ENCODE data around the gene SYT1. TPM values are rescaled to one million over a fixed set of nuclear protein-coding genes. Genes with fewer than 3 reads are reported as not detected.

The SYT1 gene
- total and polyA plus RNA-seq, 2 of the 4 experiments (the other 2 are of a cell fraction): 2.8 to 3.0 TPM

- TF ChIP-seq FOS (IDR thresholded peaks at IDR 0.05; ENCODE audit: low read depth, low read length) (no peak), RAD21 (IDR thresholded peaks at IDR 0.05; ENCODE audit: low read length) (no peak), SMC3 (IDR thresholded peaks at IDR 0.05; ENCODE audit: low read depth, low read length) (no peak), CEBPB (IDR thresholded peaks at IDR 0.05; ENCODE audit: low read depth, low read length) (no peak), POLR2A (IDR thresholded peaks at IDR 0.05; ENCODE audit: low read depth, low read length) (no peak), MAFK (IDR thresholded peaks at IDR 0.05; ENCODE audit: low read depth, low read length) (no peak), RFX5 (IDR thresholded peaks at IDR 0.05; ENCODE audit: low read depth, low read length) (no peak), MXI1 (IDR thresholded peaks at IDR 0.05; ENCODE audit: borderline replicate concordance, low read depth, low read length) (no peak), NFE2L2 (IDR thresholded peaks at IDR 0.05; ENCODE audit: low read depth, low read length) (no peak), BHLHE40 (IDR thresholded peaks at IDR 0.05; ENCODE audit: low read depth, low read length) (no peak), RCOR1 (IDR thresholded peaks at IDR 0.05; ENCODE audit: insufficient replicate concordance, low read length) (no peak), CHD1 (IDR thresholded peaks at IDR 0.05; ENCODE audit: low read depth, low read length) (no peak), MAZ (IDR thresholded peaks at IDR 0.05; ENCODE audit: borderline replicate concordance, low read depth, low read length) (no peak)
- TF ChIP-seq, protein P1, sequence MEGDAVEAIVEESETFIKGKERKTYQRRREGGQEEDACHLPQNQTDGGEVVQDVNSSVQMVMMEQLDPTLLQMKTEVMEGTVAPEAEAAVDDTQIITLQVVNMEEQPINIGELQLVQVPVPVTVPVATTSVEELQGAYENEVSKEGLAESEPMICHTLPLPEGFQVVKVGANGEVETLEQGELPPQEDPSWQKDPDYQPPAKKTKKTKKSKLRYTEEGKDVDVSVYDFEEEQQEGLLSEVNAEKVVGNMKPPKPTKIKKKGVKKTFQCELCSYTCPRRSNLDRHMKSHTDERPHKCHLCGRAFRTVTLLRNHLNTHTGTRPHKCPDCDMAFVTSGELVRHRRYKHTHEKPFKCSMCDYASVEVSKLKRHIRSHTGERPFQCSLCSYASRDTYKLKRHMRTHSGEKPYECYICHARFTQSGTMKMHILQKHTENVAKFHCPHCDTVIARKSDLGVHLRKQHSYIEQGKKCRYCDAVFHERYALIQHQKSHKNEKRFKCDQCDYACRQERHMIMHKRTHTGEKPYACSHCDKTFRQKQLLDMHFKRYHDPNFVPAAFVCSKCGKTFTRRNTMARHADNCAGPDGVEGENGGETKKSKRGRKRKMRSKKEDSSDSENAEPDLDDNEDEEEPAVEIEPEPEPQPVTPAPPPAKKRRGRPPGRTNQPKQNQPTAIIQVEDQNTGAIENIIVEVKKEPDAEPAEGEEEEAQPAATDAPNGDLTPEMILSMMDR (conservative IDR thresholded peaks at IDR 0.05; ENCODE audit: low read depth, low read length): no peak
- TF ChIP-seq, protein P2, sequence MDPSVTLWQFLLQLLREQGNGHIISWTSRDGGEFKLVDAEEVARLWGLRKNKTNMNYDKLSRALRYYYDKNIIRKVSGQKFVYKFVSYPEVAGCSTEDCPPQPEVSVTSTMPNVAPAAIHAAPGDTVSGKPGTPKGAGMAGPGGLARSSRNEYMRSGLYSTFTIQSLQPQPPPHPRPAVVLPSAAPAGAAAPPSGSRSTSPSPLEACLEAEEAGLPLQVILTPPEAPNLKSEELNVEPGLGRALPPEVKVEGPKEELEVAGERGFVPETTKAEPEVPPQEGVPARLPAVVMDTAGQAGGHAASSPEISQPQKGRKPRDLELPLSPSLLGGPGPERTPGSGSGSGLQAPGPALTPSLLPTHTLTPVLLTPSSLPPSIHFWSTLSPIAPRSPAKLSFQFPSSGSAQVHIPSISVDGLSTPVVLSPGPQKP (IDR thresholded peaks at IDR 0.05; ENCODE audit: borderline replicate concordance, low read depth, low read length): no peak
- TF ChIP-seq, protein P3, sequence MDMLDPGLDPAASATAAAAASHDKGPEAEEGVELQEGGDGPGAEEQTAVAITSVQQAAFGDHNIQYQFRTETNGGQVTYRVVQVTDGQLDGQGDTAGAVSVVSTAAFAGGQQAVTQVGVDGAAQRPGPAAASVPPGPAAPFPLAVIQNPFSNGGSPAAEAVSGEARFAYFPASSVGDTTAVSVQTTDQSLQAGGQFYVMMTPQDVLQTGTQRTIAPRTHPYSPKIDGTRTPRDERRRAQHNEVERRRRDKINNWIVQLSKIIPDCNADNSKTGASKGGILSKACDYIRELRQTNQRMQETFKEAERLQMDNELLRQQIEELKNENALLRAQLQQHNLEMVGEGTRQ (IDR thresholded peaks at IDR 0.05; ENCODE audit: low read depth, low read length): no peak
- no peaks in the 10 kb centered on the region for H3K36me3 ChIP-seq (ENCODE audit: control insufficient read depth, insufficient read depth, low read length)
- H3K18ac ChIP-seq (ENCODE audit: low read depth, low read length): no peak overlapping the region
- no peak overlapping the region for H2BK20ac ChIP-seq (ENCODE audit: low read depth, low read length)
- H3K79me1 ChIP-seq (ENCODE audit: low read depth in 1 of 2, low read length in 2 of 2): no peaks in the 10 kb centered on the region
- H2AK5ac ChIP-seq (ENCODE audit: low read depth, low read length): no peak overlapping the region
- ChIA-PET POLR2A (ENCODE audit: unreplicated experiment) (no interaction called here), CTCF (interaction anchor here (1.0 kb wide), 1 partner anchor 18 kb away, joined by 3 read pairs; no protein-coding TSS in a partner anchor)
- H4K5ac ChIP-seq (ENCODE audit: low read depth, low read length): no peak overlapping the region
- H4K20me1 ChIP-seq (ENCODE audit: insufficient read depth, low read length): no peaks in the 10 kb centered on the region
- no peak overlapping the region for H3K14ac ChIP-seq (replicated peaks; ENCODE audit: low read depth, low read length)
- no peak overlapping the region for H4K91ac ChIP-seq (ENCODE audit: insufficient read depth, low read depth, low read length)
- intact Hi-C loops (cut with micrococcal nuclease): loop anchor here (5.0 kb wide), 1 partner anchor 41 kb away; no protein-coding TSS in a partner anchor
- H3K23ac ChIP-seq (ENCODE audit: low read depth, low read length): no peak overlapping the region
- no peak overlapping the region for H3K56ac ChIP-seq (ENCODE audit: extremely low read depth, insufficient read depth, low read length)
- no peak for DNase-seq
- H2AK9ac ChIP-seq (replicated peaks; ENCODE audit: low read depth, low read length, poor library complexity): no peak overlapping the region
- ATAC-seq (ENCODE audit: low read depth): no peak
- H3K4me1 ChIP-seq (ENCODE audit: control insufficient read depth, insufficient read depth, low read length): peaks cover 3% of the 10 kb centered on the region; the same call in 1 of the 2 replicates
- H3K4me3 ChIP-seq (ENCODE audit: insufficient read depth, low read depth, low read length): no peak overlapping the region
- no peaks in the 10 kb centered on the region for H3K27me3 ChIP-seq (ENCODE audit: control insufficient read depth, insufficient read depth, low read length)
- H2BK15ac ChIP-seq (ENCODE audit: low read depth, low read length): no peak overlapping the region
- no peak overlapping the region for H4K8ac ChIP-seq (ENCODE audit: low read depth in 2 of 2, low read length in 2 of 2)
- no CpG with 5 or more reads among the region's 4 CpGs for WGBS, 2 experiments (ENCODE audit: extremely low coverage in 2 of 2, insufficient read length in 1 of 2)
- no TSS peak for BruUV-seq (replicated peaks)
- H3K4me2 ChIP-seq (ENCODE audit: low read depth, low read length): no peak overlapping the region
- in situ Hi-C loops (cut with MboI; ENCODE audit: low sequenced_read_pairs): no loop called here
- dilution Hi-C loops (cut with HindIII; ENCODE audit: low sequenced_read_pairs, unreplicated experiment): no loop called here
- no peak overlapping the region for H2AFZ ChIP-seq (replicated peaks; ENCODE audit: low read length, poor library complexity)
- H3K4ac ChIP-seq (ENCODE audit: low read depth, low read length): no peak overlapping the region
- no peaks in the 10 kb centered on the region for H3K9me3 ChIP-seq (ENCODE audit: control insufficient read depth, insufficient read depth, low read length)
- H2BK120ac ChIP-seq (ENCODE audit: low read depth, low read length): no peak overlapping the region
- no peak overlapping the region for H2BK5ac ChIP-seq (ENCODE audit: low read depth, low read length, poor library complexity, severe bottlenecking)
- no peak overlapping the region for H3K9ac ChIP-seq (ENCODE audit: low read depth, low read length)
- H3K27ac ChIP-seq (ENCODE audit: insufficient read depth, low read length): no peak overlapping the region
- no peaks in the 10 kb centered on the region for H3K9me1 ChIP-seq (ENCODE audit: insufficient read depth, low read length)
Measured at GRCh38 chr12:78938341-78939084, 73.9 kb downstream of the SYT1 start.
